ENCODE data around the gene CPLANE2. TPM values are rescaled to one million over a fixed set of nuclear protein-coding genes. Genes with fewer than 3 reads are reported as not detected.

Gene CPLANE2
- total RNA-seq, 2 experiments from 2014 or later, result 2.6 to 3.2 TPM

- ChIA-PET CTCF (interaction anchor here (0.7 to 3.2 kb wide), 4 partner anchors 99 to 433 kb away, joined by 3 to 14 read pairs (median 5); no protein-coding TSS in a partner anchor), POLR2A (no interaction called here)
Measured at GRCh38 chr1:16181887-16182719, 54.9 kb downstream of the CPLANE2 start.

Other genes starting within 250 kb of the CPLANE2 start
- gene SRARP, start 232.9 kb downstream of the CPLANE2 start, total RNA-seq, result not detected
- not detected for gene HSPB7, start 219.1 kb downstream of the CPLANE2 start, total RNA-seq
- not detected for gene CLCNKA, start 215.1 kb downstream of the CPLANE2 start, total RNA-seq
- not detected for gene CLCNKB, start 193.4 kb downstream of the CPLANE2 start, total RNA-seq
- under 1 TPM; 0.15 to 0.19 TPM for gene FAM131C, start 163.5 kb downstream of the CPLANE2 start, total RNA-seq
- not detected for gene EPHA2, start 81.1 kb downstream of the CPLANE2 start, total RNA-seq
- 1 to 10 TPM; 5.7 to 6.0 TPM for gene ARHGEF19, start 24.5 kb downstream of the CPLANE2 start, total RNA-seq
- 10 to 100 TPM; 16.5 to 17.2 TPM for gene FBXO42, start 115.3 kb upstream of the CPLANE2 start, total RNA-seq
- gene SZRD1, start 130.1 kb upstream of the CPLANE2 start, total RNA-seq, result 100 to 1,000 TPM; 204 to 214 TPM
- not detected for gene SPATA21, start 200.2 kb upstream of the CPLANE2 start, total RNA-seq
- gene NECAP2, start 203.5 kb upstream of the CPLANE2 start, total RNA-seq, result 10 to 100 TPM; 62.3 to 64.2 TPM